HG03025 (cell line): ENCODE data around the gene PHLDB3.
"Not testable (repeated sequence)": the region's sequence is repeated elsewhere in the genome, so short reads cannot be mapped to it uniquely, and the experiment has no call there.

Experiments
- ATAC-seq: cut with Tn5 transposase; IDR thresholded peaks from one replicate; pipeline ENCODE4 v1.9.1; 2021; ENCODE audit warnings: mild to moderate bottlenecking, moderate library complexity; ENCODE audit not compliant: unreplicated experiment, low FRiP score

PHLDB3 gene

DNA sequence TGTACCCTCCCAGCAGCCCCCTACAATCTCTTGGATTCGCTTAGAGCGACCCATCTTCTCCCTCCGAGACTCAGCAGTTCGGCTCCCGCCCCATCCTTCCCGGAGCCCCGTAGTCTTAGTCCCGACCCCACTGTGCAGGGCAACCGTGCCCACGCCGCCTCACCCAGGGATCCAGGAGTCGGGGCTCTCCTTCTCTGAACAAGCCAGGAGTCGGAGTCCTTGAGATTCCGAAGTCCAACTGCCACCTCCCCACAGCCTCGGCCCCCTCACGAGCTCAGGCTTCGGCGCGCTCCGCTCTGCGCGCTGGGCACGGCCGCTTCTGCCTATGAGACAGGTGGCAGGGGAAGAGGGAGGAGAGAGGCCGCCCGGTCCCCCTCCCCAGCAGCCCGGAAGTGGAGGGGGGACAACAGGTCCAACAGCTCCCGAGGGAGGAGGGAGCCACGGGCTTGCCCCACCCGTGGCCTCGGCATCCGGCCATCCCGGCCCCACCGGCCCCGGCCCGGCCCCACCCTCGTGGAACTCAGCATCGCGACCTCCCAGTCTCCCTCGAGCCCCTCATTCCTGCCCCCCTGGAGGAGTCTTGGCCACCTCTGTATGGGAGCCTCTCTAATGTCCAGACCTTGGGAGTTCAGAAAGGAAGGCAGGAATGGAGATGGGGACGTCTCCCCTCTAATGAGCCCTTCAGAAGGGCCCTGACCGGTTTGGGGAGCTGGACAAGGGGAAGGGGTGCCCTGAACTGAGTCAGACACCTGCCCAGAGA lies at the start of gene PHLDB3:
TSS of gene PHLDB3 (minus strand) at position 321 of the 760 bp plus-strand sequence. CDS start 628 bp downstream, outside the sequence.
- peak; percentile 24 for ATAC-seq

DNA sequence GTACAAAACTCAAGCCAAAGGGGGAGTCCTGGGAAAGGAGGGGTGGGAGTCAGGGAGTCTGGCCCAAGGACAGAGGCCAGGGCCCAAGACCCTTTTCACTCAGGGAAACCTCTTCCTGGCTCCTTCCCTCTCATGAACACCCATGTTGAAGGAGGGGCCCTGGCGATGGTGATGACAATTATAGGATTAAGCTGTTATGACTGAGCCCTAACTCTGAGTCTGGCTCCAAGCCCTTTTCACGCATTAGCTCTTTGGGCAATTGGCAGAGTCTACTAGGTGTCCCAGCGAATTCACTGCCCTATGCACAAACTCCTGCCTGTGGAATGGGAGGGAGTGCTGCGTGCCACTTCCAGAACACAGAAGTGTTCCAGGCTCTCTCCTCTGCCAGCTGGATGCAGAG lies 49.1 kb upstream of the PHLDB3 start:
- ATAC-seq = no peak

DNA sequence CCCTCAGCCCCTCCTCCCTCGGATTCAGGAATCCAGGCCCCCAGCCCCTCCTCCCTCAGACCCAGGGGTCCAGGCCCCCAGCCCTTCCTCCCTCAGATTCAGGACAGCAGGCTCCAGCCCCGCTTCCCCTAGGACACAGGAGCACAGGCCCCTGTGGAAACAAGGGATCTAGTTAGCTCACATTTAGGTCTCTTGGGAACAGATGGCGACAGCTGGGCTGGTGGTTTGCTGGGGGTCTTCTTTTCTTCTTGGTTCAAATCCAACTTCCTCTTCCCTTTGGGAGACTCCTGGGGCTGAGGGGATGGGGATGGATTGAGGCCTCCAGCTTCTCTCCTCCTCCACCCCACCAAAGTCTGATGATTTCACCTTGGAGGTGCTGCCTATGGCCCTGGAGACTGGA lies 48.1 kb upstream of the PHLDB3 start:
- no peak for ATAC-seq

DNA sequence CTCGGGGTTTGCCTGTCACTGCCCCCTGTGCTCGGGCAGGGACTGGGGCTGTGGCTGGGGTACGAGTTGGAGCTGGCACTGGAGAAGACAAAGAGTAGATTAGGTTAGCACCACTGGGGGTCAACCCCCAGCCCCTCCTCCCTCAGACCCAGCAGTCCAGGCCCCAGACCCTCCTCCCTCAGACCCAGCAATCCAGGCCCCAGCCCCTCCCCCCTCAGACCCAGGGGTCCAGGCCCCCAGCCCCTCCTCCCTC lies 47.6 kb upstream of the PHLDB3 start:
- ATAC-seq = no peak

DNA sequence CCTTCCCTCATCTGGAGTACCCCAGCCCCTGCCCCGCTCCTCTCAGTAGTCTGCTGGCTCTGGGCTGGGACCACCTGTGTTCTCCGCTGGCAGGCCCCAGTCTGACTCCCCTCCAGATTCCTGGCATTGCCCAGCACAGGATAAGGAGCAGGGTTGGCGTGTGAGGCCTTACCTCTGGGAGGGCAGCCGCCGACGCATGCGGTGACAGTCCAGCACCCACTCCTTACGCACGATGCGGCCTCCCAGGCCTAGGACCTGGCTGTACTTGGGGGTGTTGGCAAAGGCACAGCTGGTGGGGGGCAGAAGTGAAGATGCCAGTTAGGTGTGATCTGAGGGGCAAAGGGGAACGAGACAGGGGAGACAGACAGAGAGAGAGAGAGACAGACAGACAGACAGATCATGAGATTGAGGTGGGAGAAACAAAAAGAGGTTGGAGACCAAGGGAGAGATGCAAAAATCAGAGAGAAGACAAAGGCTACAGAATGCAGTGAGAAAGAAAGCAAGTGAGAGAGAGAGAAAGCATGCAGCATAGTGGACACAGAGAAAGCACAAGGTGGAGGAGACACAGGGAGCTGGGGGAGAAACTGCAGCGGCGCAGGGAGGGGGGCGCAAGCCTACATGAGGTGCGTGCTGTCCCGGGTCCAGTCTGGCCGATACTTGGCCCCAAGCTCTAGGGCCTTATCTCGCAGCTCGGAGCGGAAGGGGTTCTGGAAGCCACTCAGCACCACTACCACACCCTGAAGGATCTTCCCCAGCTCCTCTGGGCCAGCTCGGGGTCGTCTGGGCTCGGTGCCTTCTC lies 47.1 kb upstream of the PHLDB3 start:
- ATAC-seq = no peak

DNA sequence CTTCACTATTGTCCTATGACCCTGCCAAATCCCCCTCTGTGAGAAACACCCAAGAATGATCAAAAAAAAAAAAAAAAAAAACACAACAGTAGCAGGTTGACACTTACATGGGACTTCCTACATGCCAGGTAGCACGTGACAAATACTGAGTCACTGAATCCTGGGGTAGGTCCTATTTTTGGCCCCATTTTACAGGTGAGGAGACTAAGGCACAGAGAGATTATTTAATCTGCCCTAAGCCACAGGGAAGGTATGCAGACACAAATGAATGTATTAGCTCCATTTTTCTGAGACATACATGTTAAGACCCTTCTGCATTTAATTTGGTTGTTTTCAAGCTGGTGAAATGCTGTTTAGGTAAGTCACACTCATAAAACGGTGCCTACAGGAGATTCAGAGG lies 44.2 kb upstream of the PHLDB3 start:
- ATAC-seq = no peak

DNA sequence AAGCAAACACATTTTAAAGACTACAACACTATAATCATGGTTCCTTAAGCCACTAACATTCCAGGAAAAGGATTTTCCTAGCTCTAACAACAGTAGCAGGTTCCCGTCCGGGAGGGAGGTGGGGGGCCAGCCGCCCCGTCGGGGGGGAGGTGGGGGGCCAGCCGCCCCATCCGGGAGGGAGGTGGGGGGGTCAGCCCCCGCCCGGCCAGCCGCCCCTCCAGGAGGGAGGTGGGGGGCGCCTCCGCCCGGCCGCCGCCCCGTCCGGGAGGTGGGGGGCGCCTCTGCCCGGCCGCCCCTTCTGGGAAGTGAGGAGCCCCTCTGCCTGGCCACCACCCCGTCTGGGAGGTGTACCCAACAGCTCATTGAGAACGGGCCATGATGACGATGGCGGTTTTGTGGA lies 43.4 kb upstream of the PHLDB3 start:
- not testable (repeated sequence) for ATAC-seq

DNA sequence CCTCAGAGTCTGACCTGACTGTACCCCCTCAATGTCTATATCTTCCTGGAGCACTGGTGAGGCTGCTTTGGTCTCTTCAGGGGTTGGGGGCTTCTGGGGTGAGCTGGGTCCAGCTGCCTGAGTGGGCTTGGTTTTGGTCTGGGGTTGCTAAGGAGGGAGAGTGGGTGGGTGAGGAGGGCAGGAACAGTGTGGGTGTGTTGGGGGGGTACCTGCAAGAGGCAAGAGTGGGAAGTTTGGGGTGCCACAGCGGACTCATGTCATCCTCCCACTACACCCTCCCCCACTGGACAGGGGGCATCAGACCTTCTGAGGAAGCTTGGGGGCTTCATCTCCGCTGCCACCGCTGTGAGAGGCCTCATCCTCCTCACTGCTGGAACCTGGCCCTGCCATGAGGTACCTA lies 42.0 kb upstream of the PHLDB3 start:
- ATAC-seq = no peak

DNA sequence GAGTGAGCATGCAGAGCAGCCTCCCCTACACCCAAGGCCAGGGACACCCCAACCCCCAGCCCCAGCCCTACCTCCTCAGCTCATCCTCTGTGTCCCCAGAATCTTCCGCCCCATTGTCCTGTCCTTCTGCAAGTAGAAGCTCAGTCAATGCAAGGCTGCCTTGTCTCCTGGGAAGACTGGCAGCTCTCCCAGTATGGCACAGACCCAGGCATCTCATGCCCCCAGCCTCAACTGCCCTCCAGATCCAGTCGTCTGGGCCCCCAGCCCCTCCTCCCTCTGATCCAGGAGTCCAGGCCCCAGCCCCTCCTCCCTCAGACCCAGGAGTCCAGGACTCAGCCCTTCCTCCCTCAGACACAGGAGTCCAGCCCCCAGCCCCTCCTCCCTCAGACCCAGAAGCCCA lies 41.4 kb upstream of the PHLDB3 start:
- ATAC-seq = no peak

DNA sequence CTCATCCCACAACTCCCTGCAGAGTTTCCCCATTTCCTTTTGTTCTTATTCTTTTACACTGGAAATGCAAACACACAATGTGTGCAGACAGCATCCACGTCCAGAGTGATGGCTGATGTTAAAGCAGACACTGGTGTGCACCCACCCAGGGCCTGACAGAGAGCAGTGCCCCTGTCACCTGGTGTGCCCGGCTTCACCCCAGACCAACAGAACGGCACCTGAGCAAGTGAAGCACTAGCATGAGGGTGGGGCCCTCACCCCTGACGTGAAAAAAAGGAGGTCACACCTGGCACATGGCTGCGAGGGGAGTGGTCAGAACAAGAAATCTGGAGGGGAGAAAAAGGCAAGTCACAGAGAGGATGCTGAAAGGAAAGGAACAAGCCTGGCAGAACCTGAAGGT lies 40.7 kb upstream of the PHLDB3 start:
- ATAC-seq = no peak

DNA sequence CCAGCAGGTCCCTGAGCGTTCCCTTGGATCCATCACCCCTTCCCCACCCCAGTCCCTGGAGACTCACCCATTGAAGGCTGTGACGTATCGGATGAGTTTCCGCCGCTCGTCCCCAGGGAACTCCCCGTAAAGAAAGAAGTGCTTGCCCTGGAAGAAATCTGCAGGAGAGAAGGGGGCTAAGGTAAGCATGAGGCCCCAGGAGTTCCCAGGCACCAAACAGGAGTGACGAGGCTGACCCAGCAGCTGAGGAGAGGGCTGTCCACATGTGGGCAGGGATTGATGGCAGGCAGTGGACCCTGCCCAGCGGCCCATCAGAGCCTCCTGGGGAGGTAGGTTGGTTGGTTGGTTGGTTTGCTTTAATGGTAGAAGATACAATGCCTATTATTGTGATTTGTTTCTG lies 39.5 kb upstream of the PHLDB3 start:
- no peak for ATAC-seq

DNA sequence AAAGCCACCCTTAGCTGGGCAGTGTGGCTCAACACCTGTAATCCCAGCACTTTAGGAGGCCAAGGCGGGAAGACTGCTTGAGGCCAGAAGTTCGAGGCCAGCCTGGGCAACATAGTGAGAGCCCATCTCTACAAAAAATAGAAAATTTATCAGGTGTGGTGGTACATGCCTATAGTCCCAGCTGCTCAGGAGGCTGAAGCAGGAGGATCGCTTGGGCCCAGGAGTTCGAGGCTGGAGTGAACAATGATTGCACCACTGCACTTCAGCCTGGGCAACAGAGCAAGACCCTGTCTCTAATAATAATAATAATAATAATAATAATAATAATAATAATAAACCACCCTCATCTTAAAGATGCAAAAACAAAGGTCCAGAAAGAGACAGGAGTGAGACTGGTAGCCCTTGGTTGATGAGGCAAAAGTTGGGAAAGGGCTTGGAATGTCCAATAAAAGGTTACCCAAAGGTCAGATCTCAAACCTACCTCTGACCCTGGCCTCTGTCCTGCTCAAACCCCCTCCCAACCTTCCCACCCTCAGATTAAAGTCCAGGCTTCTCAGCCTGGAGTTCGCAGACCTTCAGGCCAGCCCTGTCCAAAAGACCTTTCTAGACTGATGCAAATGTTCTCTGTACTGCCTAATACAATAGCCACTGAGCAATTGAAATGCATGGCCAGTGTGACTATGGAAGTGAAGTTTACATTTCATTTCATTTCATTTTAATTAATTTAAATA lies 37.5 kb upstream of the PHLDB3 start:
- no peak for ATAC-seq

DNA sequence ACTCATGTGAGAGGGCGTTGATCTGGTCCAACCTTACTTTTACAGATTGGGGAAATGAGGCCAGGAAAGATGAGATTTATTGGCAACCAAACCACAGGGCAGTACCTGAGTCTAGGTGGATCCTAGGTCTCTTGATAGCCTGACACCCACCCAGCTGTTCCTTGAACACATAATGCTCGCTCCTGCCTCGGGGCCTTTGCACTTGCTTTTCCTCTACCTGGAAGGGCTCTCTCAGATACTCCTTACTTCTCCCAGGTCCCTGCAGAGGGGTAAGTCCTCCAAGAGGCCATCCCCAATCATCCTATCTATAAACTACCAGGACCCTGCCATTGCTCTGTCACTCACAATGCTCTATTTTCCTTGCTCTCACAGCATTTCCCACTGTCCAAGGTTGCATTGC lies 35.8 kb upstream of the PHLDB3 start:
- ATAC-seq = no peak

DNA sequence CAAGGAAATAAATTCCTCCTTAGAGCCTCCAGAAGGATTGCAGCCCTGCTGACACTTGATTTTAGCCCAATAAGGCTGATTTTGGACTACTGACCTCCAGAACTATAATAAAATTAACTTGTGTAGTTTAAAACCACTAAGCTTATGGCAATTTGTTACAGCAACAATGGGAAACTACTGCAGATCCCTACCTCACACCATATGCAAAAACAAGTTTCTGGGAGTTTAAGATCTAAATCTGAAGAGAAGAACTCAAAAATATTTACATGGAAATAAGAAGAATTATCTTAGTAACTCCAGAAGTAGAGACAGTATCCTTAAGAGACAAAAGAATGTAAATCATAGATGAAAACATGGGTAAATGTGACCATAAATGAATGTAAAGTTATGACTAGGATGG lies 34.4 kb upstream of the PHLDB3 start:
- no peak for ATAC-seq

DNA sequence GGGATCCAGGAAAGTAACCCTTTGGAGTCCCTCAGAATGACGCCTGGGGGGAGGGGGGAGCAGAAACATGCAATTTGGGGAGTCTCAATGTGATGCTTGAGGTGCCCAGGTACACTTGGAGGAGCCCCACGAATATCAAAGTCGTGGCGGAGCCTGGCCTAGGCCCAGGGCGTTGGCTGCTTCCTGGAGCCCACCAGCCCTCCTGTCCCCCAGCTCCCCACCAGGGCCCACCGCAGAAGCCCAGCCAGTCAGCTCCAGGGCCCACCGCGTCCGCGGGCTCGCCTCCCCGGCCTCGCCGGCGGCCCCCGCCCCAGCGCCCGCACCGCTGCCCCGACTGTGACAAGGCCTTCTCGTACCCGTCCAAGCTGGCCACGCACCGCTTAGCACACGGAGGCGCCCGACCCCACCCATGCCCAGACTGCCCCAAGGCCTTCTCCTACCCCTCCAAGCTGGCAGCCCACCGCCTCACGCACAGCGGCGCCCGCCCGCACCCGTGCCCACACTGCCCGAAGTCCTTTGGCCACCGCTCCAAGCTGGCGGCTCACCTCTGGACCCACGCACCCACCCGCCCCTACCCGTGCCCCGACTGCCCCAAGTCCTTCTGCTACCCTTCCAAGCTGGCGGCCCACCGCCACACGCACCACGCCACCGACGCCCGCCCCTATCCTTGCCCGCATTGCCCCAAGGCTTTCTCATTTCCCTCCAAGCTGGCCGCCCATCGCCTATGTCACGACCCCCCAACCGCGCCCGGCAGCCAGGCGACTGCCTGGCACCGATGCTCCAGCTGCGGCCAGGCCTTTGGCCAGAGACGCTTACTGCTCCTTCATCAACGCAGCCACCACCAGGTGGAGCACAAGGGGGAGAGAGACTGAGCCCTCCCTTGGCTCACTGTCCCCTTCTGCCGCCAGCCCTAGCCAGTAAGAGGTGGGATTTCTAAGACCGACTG lies 30.5 kb upstream of the PHLDB3 start:
- ATAC-seq = no peak

DNA sequence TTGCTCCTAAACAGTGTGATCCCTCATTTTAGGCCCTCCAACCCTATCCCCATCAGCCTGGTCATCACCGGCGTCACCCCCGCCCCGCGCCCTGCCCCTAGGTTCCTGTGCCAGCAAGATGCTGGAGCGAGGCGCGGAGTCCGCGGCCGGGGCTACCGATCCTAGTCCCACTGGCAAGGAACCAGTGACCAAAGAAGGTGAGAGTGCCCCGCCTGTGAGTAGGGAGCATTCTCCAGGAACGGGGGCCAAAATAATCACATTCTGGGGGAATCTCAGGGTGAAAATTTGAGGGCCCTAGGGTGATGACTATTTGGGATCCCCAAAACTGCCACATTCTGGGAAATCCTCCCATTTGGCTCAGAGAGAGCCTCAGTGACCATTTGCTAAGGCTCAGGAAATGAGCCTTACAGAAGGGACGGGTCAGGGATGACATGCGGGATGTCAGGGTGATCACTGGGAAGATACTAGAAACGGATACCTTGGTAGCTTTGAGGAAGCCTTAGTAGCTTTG lies 29.8 kb upstream of the PHLDB3 start:
- no peak for ATAC-seq

DNA sequence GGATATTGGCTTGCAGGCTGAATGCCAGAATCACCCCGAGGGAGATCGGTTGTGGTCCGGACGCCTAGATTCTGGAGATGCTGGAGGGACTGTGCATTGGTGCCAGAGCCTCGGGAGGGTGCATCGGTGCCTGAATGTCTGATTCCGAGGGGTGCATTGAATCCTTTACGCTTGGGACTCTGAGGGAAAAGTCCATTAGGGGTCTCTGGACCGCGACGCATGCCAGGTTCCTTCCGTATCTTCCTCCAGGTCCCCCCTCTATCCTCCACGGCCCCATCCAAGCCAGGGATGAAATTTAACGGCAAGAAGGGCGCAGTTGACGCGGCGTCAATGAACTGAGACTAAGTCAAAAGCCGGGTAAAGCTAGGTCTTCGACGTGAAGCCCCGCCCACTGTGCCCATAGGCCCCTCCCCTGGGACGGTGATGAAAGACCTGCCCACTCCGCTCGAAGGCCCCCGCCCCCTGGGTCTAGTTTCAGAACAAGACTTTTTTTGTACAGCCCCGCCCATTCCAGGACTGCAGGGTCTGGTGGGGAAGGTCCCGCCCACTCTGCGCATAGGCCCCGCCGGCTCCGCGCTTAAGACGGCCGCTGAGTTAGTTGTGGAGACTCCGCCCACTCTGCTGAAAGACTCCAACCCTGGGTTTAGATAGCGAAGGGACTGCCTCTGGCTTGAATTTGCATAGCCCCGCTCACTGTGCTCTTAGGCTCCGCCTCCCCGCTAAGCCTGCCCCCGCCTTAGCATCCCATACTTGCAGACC lies 29.2 kb upstream of the PHLDB3 start:
- peak; percentile 35 for ATAC-seq

DNA sequence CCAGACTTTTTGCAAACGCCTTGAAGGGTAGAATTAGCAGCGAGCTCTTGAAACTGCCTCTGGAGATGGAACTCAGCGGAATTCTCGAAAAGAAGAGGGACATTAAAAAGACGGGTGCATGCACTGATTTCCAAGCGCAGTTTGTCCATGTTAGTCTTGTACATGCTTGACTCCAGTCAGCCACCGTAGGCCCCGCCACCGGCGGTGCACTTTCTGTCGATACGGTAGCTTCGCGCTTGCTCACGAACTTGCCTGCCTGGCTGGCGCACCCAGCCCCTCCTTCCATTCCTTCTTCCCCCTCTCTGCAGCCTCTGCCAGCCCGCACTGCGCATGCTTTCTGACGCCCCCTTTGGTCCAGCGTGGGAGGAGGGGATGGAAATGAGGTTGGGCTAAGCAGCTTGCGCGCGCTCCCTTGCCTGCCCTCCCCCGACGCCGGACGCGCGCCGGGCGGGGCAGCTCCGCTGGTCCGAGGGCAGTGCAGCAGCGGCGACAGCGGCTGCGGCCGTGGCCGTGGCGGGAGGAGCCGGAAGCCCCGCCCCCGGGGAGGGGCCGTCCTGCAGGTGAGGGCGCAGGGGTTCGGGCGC lies 28.5 kb upstream of the PHLDB3 start, which contains the start of gene ZNF575:
TSS of gene ZNF575 (plus strand) at position 227 of the 584 bp plus-strand sequence. CDS start 1,235 bp downstream, outside the sequence.
- ATAC-seq = peak; percentile 65

DNA sequence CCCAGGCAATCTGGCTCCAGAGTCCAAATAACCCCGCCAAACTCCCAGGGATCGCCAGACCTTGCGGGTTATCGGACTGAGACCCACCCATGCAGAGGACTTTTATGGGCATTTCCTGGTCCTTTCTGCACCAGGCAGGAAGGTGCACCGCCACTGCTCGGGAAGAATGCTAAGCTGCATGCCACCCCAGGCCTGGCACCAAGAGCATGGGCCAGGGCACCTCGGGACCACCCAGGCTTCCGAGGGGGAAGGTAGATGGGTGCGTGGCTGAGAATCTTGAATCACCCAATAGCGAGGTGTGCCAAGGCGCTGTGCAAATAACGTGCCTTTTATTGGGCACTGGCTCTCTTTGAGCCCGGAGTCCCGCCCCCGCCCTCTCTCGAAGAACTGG lies 28.0 kb upstream of the PHLDB3 start:
- no peak for ATAC-seq
